GM21381 (cell line): ENCODE measurements around the gene CHRNA1.

Source experiments
- ATAC-seq: cut with Tn5 transposase; IDR thresholded peaks from one replicate; pipeline ENCODE4 v1.9.1; 2021; ENCODE audit warnings: mild to moderate bottlenecking, moderate library complexity; ENCODE audit not compliant: unreplicated experiment

CHRNA1 gene

GRCh38 chr2:174764280-174765255, at the start of gene CHRNA1:
Gene CHRNA1 (minus strand): TSS chr2:174764472. CDS start chr2:174764394, 78 bp downstream.
- ATAC-seq, result no peak

DNA sequence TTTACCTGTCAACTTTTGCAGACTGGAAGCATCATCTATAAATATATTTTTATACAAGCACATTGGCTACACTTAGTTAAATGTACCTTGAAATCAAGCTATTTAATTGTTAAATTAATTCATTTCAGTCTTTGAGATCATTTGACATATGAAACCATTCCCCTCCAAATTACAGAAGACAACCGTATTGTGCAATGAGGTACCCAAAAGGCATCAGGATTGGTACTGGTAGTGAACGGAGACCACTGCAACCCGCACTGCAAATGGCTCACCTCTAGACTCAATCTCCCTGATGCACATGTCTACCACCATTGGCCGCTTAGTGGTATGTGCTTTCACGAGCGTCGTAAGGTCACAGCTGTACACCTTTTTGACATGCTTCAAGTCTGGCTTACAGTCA, 47.8 kb upstream of the CHRNA1 start:
- ATAC-seq, result no peak

- no peak for ATAC-seq
Observed at GRCh38 chr2:174807931-174808330, 43.7 kb upstream of the CHRNA1 start.

GRCh38 chr2:174805803-174806202, 41.5 kb upstream of the CHRNA1 start:
- ATAC-seq, result no peak

- no peak for ATAC-seq
Observed at GRCh38 chr2:174802459-174802858, 38.2 kb upstream of the CHRNA1 start.

DNA sequence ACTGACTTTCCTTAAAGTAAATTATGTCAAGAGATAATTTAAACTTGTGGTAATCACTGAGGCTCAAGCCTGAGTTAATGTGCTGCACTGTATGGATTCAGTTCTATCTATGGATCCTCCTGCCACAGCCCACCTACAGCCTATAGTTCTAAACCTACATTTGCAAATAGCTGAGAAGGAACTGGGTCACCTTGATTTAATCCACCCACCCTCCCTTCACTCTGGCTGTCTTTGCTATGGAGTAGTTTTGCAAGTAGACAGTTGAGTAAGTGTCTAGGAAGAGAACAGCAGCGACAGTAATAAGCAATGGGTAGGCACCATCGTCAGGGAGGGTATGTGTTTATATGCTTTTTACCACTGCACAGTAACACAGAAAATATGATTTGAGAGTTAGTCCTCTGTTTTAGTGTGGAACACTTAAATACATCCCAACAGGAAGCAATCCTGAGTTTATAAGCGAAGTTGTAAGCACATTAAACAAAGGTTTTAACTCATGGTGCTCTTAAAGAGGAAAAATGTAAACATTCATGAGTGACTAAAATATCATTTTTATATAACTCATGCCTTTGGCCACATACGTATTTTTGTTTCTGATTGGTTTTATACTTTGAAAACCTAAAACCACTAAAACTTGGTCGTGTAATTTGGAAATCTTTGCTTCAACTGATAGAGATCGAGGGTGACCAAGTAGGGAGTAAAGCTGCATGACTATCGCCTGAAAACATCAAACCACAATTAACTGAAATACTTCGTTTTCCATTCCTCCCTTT, 36.3 kb upstream of the CHRNA1 start:
- no peak for ATAC-seq

GRCh38 chr2:174798801-174799200, 34.5 kb upstream of the CHRNA1 start:
- no peak for ATAC-seq

GRCh38 chr2:174797781-174798276, 33.6 kb upstream of the CHRNA1 start:
- no peak for ATAC-seq

- no peak for ATAC-seq
Observed at GRCh38 chr2:174796319-174796771, 32.1 kb upstream of the CHRNA1 start.

GRCh38 chr2:174794851-174795374, 30.6 kb upstream of the CHRNA1 start:
- ATAC-seq, result no peak

DNA sequence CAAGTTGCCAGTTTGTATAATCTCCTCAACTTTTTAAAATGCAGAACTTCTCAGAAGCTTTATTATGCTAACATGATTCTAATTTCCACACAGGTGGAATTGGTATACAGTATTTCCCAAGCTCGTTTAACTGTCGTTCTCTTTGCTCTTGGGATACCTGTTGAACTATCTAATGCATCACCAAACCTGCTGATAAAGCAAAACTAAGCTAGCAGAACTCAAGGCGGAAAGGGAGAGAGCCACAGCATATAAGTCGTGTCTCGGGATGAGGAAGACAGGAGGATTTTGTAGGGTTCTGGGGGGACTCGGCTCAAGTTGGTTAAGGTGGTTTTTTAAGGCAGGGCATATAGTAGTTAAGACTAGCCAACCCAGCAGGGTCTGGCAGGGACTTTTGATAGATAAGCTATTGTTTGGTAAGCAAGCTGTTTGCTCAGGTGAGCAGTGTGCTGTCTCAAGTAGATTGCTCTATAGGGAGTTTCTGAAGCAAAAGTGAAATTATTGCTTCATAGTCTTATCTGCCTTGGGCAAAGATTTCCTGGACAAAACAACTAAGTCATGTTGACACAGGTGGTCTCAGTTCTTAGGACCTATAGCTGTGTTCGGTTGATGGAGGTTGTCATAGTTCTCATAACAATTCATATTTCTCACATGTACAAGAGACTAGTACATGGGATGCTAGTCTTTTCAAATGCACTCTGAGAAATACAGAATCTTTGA, 28.2 kb upstream of the CHRNA1 start:
- no peak for ATAC-seq

GRCh38 chr2:174791746-174792280, 27.5 kb upstream of the CHRNA1 start:
- ATAC-seq, result no peak

DNA sequence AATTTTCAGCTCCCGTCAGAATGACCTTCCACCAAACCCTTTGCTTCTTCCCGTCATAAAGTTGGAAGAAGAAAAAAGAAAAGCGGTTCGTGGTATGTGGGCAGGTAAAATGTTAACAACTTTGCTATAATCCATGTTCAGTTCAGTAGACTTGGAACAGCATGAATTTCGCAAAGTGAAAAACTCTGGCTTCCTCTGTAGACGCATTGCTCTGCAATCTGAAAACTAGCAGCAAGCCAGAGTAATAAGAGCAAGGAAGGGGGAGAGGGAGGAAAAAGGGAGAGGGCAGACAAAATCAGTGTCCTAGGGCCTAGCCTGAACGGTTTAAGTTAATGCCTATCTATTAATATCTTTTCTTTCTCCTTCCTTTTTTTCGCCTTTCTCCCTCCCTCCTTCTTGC, 26.7 kb upstream of the CHRNA1 start:
- ATAC-seq, result no peak

GRCh38 chr2:174789001-174789400, 24.7 kb upstream of the CHRNA1 start:
- no peak for ATAC-seq

- ATAC-seq, result no peak
Observed at GRCh38 chr2:174788291-174788929, 24.1 kb upstream of the CHRNA1 start.

DNA sequence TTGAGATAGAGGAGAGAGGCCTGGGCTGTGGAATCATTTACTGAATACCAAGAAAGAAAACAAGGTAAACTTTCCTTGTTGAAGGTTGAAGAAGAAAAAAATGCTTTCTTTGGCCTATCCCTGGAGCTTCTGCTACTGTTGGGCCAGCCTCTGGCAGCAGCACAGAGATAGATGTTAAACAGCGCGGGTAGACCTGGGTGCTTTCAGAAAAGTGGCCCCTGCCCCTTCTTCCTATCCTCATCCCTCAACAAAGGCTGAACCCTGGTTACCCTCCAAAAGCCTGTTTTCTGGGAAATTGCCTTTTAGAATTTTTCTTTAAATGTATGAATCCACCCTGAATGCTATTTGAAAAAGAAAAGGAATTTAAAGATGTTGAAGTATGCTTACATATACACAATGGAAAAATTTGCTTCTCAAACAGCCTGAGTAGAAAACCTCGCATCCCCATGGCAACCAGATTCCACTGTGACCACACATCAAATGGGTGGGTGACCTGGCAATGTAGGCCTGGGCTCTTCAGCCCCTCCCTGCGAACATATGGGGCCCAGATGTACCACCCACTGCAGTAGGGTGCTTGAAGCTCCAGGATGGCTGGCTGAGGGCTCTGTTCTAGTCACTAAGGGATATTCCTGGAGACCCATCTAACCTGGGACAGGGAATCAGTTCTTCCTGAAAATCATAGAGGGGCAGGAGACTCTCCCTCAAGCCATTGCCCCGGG, 23.4 kb upstream of the CHRNA1 start:
- no peak for ATAC-seq

GRCh38 chr2:174786066-174786725, 21.9 kb upstream of the CHRNA1 start:
- no peak for ATAC-seq

GRCh38 chr2:174785481-174785880, 21.2 kb upstream of the CHRNA1 start:
- ATAC-seq, result no peak

- no peak for ATAC-seq
Observed at GRCh38 chr2:174784909-174785308, 20.6 kb upstream of the CHRNA1 start.
